NCI-H2227 treated with DMSO at 0.1 percent for 48 hours (cell line): ENCODE data around the gene MMP23B.
"Not testable (repeated sequence)": the region's sequence is repeated elsewhere in the genome, so short reads cannot be mapped to it uniquely, and the experiment has no call there.

Experiments
- DNase-seq: peaks from one replicate; lab custom pipeline; 2025; lab: John Stamatoyannopoulos, UW

Gene MMP23B

GRCh38 chr1:1669468-1670440, 37.8 kb downstream of the MMP23B start:
- no peak for DNase-seq

GRCh38 chr1:1670866-1671265, 38.9 kb downstream of the MMP23B start:
- no peak for DNase-seq

- no peak for DNase-seq
These were observed 39.6 kb downstream of the MMP23B start for GRCh38 chr1:1671365-1672119.

- no peak for DNase-seq
These were observed 40.4 kb downstream of the MMP23B start for GRCh38 chr1:1672181-1672965.

GRCh38 chr1:1674806-1675205, 42.8 kb downstream of the MMP23B start:
- DNase-seq, result not testable (repeated sequence)

- not testable (repeated sequence) for DNase-seq
These were observed 43.2 kb downstream of the MMP23B start for GRCh38 chr1:1675218-1675617.

GRCh38 chr1:1676087-1676486, 44.1 kb downstream of the MMP23B start:
- DNase-seq, result not testable (repeated sequence)

- DNase-seq, result no peak
These were observed 46.0 kb downstream of the MMP23B start for GRCh38 chr1:1677718-1678580.

GRCh38 chr1:1678581-1679380, 46.8 kb downstream of the MMP23B start:
- DNase-seq, result no peak

GRCh38 chr1:1680031-1680911, 48.3 kb downstream of the MMP23B start:
- DNase-seq, result no peak

- DNase-seq, result no peak
These were observed 48.9 kb downstream of the MMP23B start for GRCh38 chr1:1680912-1681273.

- no peak for DNase-seq
These were observed 51.3 kb downstream of the MMP23B start for GRCh38 chr1:1683104-1683905.
